Neural progenitor cell (in vitro differentiated cells): Measurements from ENCODE around the gene ZNF860.

ENCODE experiments used
- EZH2phosphoT487 ChIP-seq: fragments of 200-600 bp; sonication (generic); IDR thresholded peaks from 2 replicates; pipeline ENCODE4 v1.6.1; 2017; ENCODE audit warnings: antibody characterized with exemption
- TF ChIP-seq, protein P1 (sequence below): fragments of 200-600 bp; sonication (generic); IDR thresholded peaks from 2 replicates; pipeline ENCODE4 v1.5.1; 2017; ENCODE audit warnings: antibody characterized with exemption, mild to moderate bottlenecking

DNA sequence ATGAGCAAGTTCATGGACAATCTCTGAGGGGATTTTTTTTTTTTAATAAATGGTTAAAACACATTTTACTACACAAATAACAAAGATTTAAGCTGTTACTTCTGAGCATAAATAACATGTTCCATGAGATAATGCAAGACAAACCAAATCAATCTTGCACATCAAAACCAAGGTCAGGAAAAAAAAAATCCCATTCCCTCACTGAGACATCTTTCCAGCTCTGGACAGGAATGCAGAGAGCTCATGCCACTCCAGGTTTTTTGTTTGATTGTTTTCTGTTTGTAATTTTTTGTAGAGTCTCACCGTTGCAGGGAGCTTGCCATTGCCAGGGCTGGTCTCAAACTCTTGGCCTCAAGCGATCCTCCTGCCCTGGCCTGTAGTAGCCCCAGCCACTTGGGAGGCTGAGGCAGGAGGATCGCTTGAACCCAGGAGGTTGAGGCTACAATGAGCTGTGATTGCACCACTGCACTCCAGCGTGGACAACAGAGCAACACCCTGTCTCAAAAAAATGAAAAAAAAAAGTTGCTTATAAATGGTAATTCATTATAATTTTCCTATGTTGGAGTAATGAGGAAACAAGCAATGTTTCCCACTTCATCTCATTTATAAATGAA lies 14.5 kb upstream of the ZNF860 start:
- TF ChIP-seq, protein P1, sequence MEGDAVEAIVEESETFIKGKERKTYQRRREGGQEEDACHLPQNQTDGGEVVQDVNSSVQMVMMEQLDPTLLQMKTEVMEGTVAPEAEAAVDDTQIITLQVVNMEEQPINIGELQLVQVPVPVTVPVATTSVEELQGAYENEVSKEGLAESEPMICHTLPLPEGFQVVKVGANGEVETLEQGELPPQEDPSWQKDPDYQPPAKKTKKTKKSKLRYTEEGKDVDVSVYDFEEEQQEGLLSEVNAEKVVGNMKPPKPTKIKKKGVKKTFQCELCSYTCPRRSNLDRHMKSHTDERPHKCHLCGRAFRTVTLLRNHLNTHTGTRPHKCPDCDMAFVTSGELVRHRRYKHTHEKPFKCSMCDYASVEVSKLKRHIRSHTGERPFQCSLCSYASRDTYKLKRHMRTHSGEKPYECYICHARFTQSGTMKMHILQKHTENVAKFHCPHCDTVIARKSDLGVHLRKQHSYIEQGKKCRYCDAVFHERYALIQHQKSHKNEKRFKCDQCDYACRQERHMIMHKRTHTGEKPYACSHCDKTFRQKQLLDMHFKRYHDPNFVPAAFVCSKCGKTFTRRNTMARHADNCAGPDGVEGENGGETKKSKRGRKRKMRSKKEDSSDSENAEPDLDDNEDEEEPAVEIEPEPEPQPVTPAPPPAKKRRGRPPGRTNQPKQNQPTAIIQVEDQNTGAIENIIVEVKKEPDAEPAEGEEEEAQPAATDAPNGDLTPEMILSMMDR: no peak
- TF ChIP-seq EZH2phosphoT487: no peak
